Measurements from ENCODE around the gene PIEZO2. TPM values are rescaled to one million over a fixed set of nuclear protein-coding genes. Genes with fewer than 3 reads are reported as not detected.
"Not testable (repeated sequence)": the region's sequence is repeated elsewhere in the genome, so short reads cannot be mapped to it uniquely, and the experiment has no call there.

The PIEZO2 gene
- total RNA-seq = 1 to 10 TPM in 2 of 10 donors, under 1 TPM in 7, not detected in 1; 0.11 to 1.4 (median 0.26) TPM
- under 1 TPM; 0.07 TPM for polyA plus RNA-seq
- long read RNA-seq, donor 1 = 0 reads
- long read RNA-seq, donor 2 = 0 reads
- long read RNA-seq, donor 3 = 0 reads

GRCh38 chr18:11149441-11150270, at the start of gene PIEZO2:
PIEZO2 (minus strand) TSS chr18:11149569; CDS start chr18:11148588, 981 bp downstream.
- WGBS, 2 donors = 4 to 5% methylated on average over 58 to 62 of the region's 62 CpGs
- intact Hi-C loops (cut with DNase I) = loop anchor here (5.0 to 10.0 kb wide), 9 partner anchors 55 to 1175 kb away; no protein-coding TSS in a partner anchor
- peak; percentile 29 to 36 for DNase-seq
- no peaks in the 10 kb centered on the region for H3K9me3 ChIP-seq
- peaks cover 20 to 85% (median 70%) of the 10 kb centered on the region in 7 donors for H3K27me3 ChIP-seq
- no peak for TF ChIP-seq CTCF (IDR thresholded peaks at IDR 0.05)
- H3K36me3 ChIP-seq = no peaks in the 10 kb centered on the region
- peak within 1 kb of the TSS; percentile 4 to 53 (median 40) for H3K4me3 ChIP-seq
- peaks cover 0 to 28% (median 15%) of the 10 kb centered on the region in 9 donors for H3K4me1 ChIP-seq
- ATAC-seq = peak; percentile 50 to 81 (median 67)
- no peak within 1 kb of the TSS for H3K27ac ChIP-seq

DNA sequence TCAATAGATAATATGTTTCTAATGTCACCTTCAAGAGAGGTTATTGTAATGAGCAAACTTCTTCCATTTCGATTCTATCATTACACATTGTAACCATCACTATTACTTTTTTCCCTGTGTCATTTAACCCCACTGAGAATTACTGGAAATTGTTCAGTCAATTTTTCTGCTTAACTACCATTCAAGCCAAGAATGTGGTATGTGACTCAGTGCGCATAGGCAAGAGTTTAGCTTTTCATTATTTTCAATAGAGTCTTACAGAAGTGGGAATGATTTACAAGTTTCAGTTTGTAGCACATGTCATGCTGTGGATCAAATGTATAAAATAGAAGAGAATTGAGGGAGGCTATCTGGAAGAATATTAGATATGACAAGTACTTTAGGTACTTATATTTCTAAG, 34.3 kb upstream of the PIEZO2 start:
- 96 to 97% methylated on average over 2 of the region's 2 CpGs for WGBS, 2 donors
- H3K4me3 ChIP-seq = no peak overlapping the region
- DNase-seq (no peak), ATAC-seq (no peak)
- H3K36me3 ChIP-seq = no peaks in the 10 kb centered on the region
- intact Hi-C loops (cut with DNase I) = no loop called here
- H3K4me1 ChIP-seq = peaks cover 0 to 5% (median 0%) of the 10 kb centered on the region in 9 donors
- H3K9me3 ChIP-seq = no peaks in the 10 kb centered on the region
- no peak overlapping the region for H3K27ac ChIP-seq
- TF ChIP-seq CTCF (IDR thresholded peaks at IDR 0.05) = no peak
- H3K27me3 ChIP-seq = no peaks in the 10 kb centered on the region

GRCh38 chr18:11181629-11182028, 32.3 kb upstream of the PIEZO2 start:
- WGBS, 2 donors = 72 to 80% methylated on average over 1 of the region's 1 CpG
- DNase-seq; ATAC-seq; H3K27me3 ChIP-seq; intact Hi-C loops (cut with DNase I); H3K27ac ChIP-seq; H3K9me3 ChIP-seq; H3K4me3 ChIP-seq; H3K4me1 ChIP-seq; H3K36me3 ChIP-seq: not testable (repeated sequence)

GRCh38 chr18:11179959-11180519, 30.7 kb upstream of the PIEZO2 start:
- intact Hi-C loops (cut with DNase I) = loop anchor here in 2 of 10 donors (10.0 kb wide), 2 partner anchors 205 to 305 kb away; no protein-coding TSS in a partner anchor
- TF ChIP-seq CTCF (IDR thresholded peaks at IDR 0.05) = no peak
- no peak overlapping the region for H3K27ac ChIP-seq
- no peaks in the 10 kb centered on the region for H3K9me3 ChIP-seq
- ATAC-seq = no peak
- no peak for DNase-seq
- H3K27me3 ChIP-seq = no peaks in the 10 kb centered on the region
- 88% methylated on average over 6 of the region's 6 CpGs for WGBS, 2 donors
- H3K36me3 ChIP-seq = no peaks in the 10 kb centered on the region
- H3K4me3 ChIP-seq = no peak overlapping the region
- peaks cover 0 to 9% (median 0%) of the 10 kb centered on the region in 9 donors for H3K4me1 ChIP-seq
